ENCODE measurements around the gene CD58.
"Not testable (repeated sequence)": the region's sequence is repeated elsewhere in the genome, so short reads cannot be mapped to it uniquely, and the experiment has no call there.

CD58 gene

DNA sequence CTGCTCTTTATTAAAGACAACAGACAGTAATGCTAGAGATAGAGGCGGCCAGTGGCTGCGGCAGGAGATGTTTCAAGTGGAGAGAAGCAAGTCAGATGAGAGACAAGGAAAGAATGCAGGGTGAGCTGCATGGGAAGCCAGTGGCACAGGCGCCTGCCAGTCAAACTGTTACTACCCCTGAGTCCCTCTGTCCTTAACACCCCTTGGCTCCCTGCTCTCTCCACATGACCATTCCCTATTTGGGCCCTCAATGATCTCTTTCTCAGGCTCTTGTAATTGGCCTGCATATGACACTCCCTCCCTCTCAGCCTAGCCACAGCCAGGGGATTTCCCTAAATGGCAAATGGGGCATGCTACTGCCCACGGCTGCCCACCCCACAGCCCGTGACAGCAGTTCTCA lies 22.6 kb upstream of the CD58 start:
- in situ Hi-C loops (cut with HindIII; ENCODE audit: low sequenced_read_pairs) = not testable (repeated sequence)

DNA sequence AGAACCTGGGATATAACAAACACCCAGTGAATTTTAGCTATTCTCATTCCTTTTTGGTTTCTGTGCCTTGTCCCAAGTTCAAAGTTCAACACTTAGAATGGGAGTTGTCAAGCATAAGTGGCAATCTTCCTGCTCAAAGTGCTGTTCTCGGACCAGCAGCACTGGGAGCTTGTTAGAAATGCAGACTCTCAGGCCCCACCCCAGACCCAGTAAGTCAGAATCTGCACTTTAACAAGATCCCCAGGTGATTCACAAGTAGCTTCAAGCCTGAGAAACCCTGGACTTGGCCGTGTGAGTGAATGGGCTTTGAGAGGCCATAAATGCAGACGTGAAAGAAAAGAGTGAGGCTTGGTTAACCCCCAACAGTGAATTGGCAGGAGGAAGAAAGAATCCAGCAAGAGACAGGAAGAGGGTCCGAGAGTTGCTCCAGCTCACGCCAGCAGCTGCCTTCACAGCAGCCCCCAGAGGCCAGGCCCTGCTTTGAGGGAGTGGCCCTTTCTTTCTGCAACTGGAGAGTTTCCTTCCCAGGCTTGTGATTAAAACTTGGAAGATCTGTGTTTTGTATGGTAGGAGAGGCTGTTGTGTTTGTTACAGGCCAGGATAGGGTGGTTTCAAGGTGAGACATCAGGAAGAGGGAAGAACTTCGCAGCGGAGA lies 21.3 kb upstream of the CD58 start:
- in situ Hi-C loops (cut with HindIII; ENCODE audit: low sequenced_read_pairs) = not testable (repeated sequence)

DNA sequence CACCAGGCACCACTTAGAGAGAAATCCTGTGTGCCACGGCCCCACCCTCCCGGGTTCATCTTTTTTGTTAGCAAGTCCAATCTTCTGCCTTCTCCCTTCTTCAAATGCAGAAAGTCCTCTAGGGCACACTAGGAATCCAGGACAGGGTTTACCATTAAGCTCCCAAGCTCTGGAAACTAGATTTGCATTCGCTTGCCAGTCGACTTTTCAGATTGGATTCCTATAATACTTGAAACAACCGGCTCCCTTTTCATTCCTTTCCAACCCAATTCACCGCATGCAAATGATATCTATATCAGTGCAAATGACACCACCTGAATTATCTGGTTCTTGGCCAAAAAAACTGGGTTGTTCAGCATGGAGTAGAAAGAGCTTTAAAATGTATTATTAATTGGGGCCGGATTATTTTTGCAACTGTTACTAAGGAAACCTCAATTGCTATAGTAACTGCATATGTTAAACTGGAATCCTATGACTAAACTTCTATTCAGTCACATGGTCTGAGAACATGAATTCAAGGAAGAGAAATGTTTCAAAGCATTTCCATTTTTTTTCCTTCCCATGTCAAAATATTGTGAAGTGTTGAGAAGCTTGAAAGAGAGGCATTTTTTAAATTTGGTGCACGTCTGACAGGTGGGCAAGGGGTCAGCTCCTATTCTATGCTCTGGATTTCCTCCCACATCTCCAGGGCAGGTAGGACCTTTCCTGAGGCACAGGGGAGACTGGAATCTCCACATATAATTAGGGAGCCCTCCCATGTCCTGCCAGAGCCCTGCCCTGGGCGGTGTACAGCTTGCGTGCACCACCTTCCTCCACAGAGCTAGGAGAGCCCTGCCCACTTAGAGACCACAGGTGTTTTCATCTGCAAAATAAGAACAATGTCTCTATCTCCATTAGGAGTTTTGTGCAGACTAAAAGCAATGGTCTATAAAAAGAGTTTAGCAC lies 20.5 kb upstream of the CD58 start:
- in situ Hi-C loops (cut with HindIII; ENCODE audit: low sequenced_read_pairs) = not testable (repeated sequence)

DNA sequence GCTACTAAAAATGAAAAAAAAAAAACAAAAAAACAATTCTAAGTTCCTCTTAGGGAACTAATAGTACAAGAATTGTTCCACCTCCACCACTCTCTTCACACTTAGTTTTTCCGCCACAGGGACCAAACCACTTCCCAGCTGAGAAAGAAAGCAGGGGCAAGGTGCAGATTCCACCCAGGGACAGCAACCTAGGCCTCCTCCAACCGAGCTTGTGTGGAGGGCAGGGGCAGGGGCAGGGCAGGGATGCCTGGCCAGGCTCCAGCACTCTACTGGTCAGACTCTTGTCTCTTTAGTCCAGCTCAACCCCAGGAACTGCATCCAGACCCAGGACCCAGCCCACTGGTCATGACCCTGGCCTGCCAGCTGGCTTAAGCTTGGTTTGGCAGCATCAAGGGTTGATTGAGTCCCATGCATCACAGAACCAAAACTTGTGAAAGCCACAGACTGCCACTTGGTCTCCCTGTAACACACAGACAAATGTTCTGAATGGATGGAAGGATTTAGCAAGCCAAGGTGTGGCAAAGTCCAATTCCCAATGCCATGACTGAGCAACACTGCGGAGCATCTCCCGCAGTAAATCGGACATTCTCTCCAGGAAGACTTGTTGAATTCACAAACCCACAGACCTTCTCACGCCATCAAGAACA lies 19.7 kb upstream of the CD58 start:
- in situ Hi-C loops (cut with HindIII; ENCODE audit: low sequenced_read_pairs) = not testable (repeated sequence)

DNA sequence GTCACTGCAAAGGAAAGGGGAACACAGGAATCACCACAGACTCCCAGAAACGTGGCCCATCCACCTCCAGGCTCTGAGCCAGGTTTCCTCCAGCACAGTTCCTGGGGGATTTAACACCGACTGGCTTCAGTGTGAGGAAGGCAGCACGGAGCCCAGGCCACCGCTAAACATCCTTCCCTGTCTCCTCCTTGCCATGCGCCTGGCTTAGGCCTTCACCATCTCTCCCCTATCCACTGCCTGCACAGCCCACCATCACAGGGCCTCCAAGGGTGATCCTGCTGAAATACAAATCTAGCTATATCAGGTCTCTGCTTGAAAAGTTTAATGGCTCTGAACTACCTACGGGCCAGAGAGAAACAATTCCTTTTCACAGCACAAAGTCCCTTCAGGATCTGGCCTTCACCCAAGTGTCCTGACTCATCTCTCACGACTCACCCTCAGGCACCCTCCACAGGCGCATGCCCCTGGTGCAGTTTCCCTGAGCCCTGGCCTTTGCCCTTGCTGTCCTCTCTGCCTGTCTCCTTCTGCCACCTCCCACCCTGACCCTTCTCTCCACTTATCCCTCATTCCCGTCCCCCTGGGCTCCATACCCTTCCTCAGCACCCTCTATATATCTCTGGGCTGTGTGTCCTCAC lies 18.4 kb upstream of the CD58 start:
- in situ Hi-C loops (cut with HindIII; ENCODE audit: low sequenced_read_pairs) = not testable (repeated sequence)

DNA sequence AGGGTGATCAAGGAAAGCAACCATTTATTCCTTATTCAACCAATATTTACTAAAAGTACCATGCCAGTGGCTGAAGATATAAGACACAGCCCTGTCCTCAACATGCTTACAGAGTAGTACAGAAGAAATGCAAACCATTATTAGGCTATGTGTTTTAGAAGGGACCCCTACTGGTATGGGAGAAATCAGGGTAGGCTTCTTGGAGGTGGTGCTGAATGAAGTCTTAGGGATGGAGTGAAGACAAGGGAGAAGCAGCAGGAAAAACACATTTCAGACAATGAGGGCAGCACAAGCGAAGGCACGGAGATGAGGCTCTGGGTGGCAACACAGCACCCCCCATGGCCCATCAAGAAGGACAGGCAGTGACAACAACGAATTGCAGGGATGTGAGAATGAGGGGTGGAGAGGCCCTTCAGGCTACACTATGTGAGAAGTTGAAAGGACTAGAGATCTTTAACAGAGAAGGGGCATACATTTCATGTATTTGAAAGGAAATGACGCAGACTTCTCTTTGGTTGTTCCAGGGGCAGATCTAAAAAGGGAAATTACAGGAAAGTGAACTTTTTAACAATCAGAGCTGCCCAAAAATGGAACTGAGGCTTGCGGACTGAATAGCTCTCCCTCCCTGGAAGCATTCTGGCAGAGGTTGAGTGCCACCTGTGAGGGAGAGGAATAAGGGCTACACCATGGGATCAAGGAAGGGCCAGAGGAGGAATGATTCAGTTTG lies 16.8 kb upstream of the CD58 start:
- in situ Hi-C loops (cut with HindIII; ENCODE audit: low sequenced_read_pairs) = no loop called here

DNA sequence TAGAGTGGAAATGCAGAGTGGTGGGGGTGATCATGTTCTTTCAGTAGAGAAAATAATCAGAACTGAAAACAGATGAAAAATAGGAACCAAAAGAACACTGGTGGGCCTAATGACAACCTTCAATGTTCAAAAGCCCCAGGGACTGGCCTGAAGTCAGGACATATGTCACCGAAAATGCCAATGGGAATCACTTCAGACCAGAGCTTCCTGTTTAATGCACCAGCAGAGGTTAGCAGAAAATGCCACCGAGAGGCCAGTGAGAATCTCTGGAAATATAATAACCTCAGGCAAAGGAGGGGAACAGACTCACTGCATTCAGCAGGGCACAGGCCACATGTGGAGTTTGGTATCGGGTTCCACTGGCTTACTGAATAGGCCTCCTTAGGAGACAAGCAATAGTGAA lies 15.9 kb upstream of the CD58 start:
- in situ Hi-C loops (cut with HindIII; ENCODE audit: low sequenced_read_pairs) = no loop called here

DNA sequence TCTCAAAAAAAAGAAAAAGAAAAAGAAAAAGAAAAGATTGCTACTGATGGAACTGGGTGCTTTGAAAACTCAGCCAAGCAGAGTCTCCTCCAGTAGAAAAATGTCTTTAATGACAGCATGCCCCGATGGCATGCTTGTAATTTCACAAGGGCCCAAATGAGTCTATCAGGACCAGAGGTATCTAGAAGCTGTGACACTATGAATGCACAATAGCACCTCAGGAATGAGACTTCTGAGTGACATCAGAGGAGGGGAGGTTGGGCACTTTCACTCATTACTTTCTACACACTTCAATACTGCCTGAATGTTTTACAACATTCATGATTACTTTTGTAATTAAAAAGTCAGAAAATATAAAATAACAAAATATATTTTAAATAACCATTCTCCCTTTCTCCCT lies 15.1 kb upstream of the CD58 start:
- in situ Hi-C loops (cut with HindIII; ENCODE audit: low sequenced_read_pairs) = no loop called here

DNA sequence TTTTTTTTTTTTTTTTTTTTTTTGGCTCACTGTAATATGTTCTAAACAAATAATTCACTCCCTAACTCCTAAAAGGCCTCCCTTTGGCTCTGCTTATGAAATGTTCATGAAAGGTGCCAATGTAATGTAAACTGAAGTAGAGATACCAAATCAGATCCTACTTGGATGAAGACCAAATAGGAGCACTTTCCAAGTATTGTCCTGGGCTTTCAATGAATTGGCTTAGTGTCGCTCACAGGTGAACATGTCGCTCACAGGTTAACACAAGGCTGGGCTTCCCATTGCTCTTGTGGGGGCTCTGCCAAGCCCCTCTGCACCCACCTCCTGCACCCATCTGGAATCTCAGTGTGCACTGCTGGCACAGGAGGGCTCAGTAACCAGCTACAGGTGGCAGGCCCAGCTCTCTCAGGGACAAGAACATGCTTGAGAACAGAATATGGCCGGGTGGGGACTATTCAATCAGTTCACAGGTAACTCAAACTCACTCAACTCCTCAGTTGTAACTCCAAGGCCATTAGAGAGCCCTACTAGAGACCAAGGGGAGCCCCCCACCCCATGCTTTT lies 10.6 kb upstream of the CD58 start:
- in situ Hi-C loops (cut with HindIII; ENCODE audit: low sequenced_read_pairs) = no loop called here

DNA sequence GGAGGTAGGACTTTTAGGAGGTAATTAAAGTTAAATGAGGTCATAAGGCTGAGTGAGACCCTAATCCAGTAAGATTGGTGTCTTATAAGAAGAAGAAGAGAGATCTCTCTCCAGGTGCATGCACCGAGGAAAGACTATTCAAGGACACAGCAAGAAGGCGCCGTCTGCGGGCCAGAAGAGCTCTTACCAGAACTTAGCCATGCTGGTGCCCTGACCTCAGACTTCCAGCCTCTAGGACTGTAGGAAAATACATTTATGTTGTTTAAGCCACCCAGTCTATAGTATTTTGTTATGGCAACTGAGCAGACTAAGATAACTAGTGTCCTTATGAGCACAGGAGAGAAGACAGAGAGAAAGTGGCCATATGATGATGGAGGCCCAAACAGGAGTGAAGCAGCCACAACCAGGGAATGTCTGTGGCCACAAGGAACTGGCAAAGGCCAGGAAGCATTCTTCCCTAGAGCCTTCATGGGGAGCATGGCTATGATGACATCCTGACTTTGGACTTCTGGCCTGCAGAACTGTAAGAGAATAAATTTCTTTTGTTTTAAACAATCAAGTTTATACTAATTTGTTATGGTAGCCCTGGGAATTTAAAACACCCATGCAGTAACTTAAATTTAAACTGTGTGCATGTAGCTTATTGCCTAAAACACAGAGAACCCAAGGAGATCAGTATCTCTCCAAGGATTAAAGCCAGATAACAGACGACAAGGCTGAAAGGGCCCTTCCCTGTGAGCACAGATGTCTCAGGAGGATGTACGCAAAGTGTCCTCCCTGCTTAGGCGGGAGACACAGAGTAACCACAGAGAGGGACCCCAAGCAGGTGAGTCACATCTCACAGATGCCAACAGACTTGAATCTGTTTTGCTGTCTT lies 9.9 kb upstream of the CD58 start:
- in situ Hi-C loops (cut with HindIII; ENCODE audit: low sequenced_read_pairs) = no loop called here

DNA sequence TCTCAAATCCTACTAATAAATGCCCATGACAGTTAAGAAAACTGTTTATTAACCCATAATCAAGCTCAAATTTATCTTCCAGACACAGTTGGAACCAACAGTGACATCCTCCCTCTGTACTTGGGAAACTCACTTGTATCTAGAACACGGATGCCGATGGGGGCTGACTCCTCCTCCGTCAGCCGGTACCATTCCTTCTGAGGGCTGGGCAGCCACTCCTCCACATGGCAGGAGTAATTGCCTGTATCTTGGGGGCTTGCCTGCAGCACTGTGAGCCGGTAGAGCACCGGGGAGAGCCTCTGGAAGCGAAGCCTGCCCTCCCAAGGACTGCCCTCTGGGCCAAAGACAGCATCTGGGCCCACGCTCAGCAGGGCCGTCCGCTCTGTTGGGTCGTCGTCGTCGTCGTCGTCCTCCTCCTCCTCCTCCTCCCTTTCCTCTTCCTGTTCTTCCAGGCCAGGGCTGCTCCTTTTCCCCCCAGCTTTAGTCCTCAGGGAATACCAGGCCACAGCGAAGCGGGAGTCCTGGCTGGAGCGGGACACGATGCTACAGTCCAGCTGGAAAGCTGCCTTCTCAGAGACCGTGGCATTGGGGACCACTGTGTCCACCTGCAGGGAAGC lies 8.5 kb upstream of the CD58 start:
- in situ Hi-C loops (cut with HindIII; ENCODE audit: low sequenced_read_pairs) = no loop called here

DNA sequence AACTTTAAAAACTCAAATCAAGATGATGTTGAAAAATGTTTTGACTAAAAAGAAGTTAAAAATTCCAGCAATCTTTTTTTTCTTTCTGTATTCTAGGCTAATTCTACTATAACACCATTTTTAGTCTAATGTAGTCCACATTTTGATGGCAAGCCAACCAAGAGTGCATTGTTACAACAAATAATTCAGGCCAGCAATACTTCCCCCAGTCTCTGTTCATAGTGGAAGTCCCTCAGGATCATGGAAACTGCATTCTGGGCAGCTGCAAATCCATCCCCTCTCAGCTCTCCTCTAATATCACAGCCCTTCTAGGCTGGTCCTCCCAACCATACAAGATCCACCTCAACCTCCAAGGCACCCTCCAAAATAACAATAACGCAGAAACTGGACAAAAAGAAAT lies 7.8 kb upstream of the CD58 start:
- in situ Hi-C loops (cut with HindIII; ENCODE audit: low sequenced_read_pairs) = no loop called here

DNA sequence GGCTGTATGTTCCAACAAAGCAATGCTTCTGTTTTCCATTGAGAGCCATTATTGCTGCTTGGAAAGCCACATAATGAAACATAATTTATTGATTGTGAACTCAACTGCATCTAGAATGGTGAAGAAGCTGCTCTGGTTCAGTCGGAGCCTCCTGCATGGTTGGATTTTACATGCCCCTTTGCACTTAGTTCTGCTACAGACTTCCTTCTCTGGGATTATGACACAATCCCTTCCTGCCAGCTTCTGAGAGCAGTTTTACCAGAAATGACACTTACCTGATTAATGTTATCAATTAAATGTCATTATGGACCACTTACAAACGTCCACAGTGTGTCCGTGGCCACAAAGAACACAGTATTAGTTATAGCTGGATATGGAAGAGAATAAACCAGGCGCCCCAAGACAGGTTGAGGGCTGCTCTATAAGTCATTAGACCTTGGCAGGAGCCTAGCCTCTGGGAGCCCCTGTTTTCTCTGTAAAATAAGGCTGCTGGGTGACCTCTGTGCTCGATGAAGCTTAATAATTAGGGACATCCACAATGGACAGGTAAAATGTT lies 7.0 kb upstream of the CD58 start:
- in situ Hi-C loops (cut with HindIII; ENCODE audit: low sequenced_read_pairs) = no loop called here

DNA sequence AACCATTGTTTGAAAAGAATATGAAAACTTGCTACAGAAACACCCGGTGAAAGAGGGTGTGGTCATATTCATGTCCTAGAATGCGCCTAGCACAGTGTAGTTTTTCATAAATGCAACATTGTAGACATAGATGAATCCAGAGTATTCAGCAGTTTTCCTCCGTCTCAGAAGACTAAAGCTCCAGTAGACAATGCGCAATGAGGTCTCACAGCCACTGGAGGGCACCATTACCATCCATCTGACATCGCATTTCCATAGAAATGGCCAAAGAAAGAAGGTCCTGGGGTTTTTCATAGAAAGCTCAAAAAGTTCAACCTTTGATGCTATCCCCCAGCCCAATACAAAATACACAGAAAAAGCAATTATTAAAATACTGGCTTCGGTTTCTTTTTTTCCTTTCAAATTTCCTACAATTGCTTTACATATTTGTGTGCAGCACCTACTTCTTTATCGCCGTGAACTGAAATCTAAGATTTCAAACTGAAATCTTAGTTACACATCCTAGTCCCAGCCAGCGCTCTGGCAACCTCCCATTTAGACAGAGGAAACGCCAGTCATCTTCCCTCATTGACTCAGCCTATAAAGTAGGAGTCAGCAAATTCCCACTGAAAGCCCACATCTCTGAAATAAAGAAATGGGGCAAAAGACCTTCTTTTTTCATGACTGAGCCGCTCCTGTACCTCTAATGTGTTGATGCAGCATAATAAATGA lies 3.9 kb upstream of the CD58 start:
- in situ Hi-C loops (cut with HindIII; ENCODE audit: low sequenced_read_pairs) = no loop called here

DNA sequence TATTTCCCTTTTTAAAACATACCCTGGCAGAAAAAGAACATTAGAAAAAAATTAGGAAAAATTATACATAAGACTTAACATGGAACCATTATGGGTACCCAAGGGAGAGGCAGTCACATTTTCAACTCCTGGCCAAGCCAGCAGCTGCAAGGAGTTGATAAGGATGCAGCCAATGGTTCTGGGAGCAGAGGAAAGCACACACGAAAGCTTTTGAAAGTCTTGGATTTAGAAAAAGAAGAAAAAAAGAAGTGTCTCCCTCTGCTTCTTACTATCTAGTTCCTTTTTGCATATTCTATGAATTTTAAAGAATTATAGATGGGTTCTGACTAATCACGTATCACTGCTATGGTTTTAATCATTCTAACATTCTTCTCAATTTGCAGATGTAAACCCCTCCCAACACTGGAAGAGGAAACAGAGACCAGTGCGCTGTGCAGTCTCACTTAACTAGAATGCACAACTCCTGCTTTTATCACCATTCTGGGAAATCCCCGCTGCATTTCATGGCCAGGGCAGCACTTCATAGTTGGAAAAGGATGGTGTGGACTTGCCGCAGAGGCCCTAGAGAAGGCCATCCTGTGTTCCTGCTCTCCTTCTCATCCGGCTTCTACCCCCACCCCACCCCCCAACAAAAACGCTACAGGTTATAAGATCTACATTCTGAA lies 2.7 kb upstream of the CD58 start:
- in situ Hi-C loops (cut with HindIII; ENCODE audit: low sequenced_read_pairs) = no loop called here

DNA sequence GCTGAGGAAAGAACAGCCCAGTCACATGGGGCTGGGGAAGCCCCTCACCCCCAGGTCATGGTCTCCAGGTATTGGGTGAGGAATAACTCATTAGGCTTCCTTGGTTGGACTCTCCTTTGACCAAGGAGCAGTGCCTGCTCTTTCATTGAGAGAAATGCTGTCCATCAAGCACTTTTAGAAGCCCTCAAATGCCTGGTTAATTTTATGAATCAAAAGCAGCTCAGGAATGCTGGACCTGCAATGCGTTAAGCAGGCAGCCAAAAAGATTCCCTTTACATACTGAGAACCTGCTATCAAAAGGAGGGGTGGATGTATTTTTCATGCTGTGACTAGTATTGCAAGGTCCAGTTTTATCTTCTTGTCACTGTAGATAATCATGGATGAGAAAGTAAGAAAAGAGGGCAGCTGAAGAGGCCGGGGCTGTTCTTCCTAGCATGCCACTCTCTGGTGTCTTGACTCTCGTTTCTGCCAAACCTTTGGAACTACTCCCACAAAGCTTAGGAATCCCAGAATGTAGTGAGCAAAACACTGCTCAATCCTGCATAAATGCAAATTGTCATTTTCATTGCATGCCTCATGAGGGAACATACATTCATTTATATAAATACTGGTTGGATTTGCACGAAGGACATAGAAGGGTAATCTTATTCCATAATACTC lies 2.1 kb upstream of the CD58 start:
- in situ Hi-C loops (cut with HindIII; ENCODE audit: low sequenced_read_pairs) = no loop called here

DNA sequence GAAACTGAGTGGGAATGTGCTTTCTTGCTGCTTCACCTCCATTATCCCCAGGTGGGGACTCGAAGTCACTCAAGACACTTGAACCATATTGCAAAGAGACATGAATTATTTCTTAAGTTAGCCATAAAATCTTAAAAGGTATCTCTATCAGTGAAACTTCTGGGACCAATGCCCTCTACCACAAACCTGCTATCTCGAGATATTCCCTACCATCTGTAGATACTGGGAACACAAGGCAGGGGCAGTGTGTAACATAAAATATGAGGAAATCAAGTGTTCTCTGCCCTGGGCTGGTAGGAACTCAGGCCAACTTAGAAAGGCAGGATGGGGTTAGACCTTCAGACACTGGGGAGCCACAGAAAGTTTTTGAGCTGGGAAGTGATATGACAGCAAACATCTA lies 1.3 kb upstream of the CD58 start:
- in situ Hi-C loops (cut with HindIII; ENCODE audit: low sequenced_read_pairs) = no loop called here

Data from DLD1 (cell line).